K562 (cell line): Measurements from ENCODE around the gene FBXO21.

Experiments used
- ARHGAP35 ChIP-seq: fragments of 450-650 bp; IDR thresholded peaks from 2 replicates; pipeline ENCODE4 v1.6.1; 2018; ENCODE audit not compliant: partially characterized antibody
- CEBPB ChIP-seq: fragments of 450-650 bp; IDR thresholded peaks from 2 replicates; pipeline ENCODE4 v1.6.1; 2016; ENCODE audit warnings: missing genetic modification characterization, missing compliant biosample characterization
- CTCF ChIP-seq, 3 experiments: IDR thresholded peaks in 2 of 3; conservative IDR thresholded peaks in 1 of 3; 2 replicates each; pipeline ENCODE4 v1.5.1; 2011 to 2012; ENCODE audit warnings: low read length in 3 of 3, mild to moderate bottlenecking in 3 of 3, control low read depth in 2 of 3, improper control_type of control experiment in 1 of 3, inconsistent platforms in 1 of 3, low read depth in 1 of 3, mixed read lengths in 1 of 3, moderate library complexity in 1 of 3; ENCODE audit not compliant: insufficient read depth in 2 of 3
- POLR2AphosphoS5 ChIP-seq: IDR thresholded peaks from 2 replicates; pipeline ENCODE4 v1.6.1; 2011; ENCODE audit warnings: mild to moderate bottlenecking, low read depth, low read length, moderate library complexity; ENCODE audit not compliant: control insufficient read depth, insufficient read depth
- TAF7 ChIP-seq: fragments of 450-650 bp; IDR thresholded peaks from 2 replicates; pipeline ENCODE4 v1.6.1; 2016; ENCODE audit warnings: missing genetic modification characterization, missing compliant biosample characterization
- TBP ChIP-seq: optimal IDR thresholded peaks from 2 replicates; pipeline ENCODE3; 2011; ENCODE audit warnings: low read depth, low read length, improper control_type of control experiment
- ZFP36 ChIP-seq: fragments of 150-350 bp; IDR thresholded peaks from 2 replicates; pipeline ENCODE4 v1.6.1; 2018; ENCODE audit warnings: low read length, low read depth; ENCODE audit not compliant: partially characterized antibody

GRCh38 chr12:117214797-117215196, 24.5 kb upstream of the FBXO21 start:
- TF ChIP-seq TBP = no peak
- TF ChIP-seq TAF7 (tag) = no peak
- TF ChIP-seq POLR2AphosphoS5 = no peak
- no peak for TF ChIP-seq CTCF (IDR thresholded peaks at IDR 0.05 in 2 of 3, conservative IDR thresholded peaks at IDR 0.05 in 1 of 3; ENCODE audit: insufficient read depth in 2 of 3, low read depth in 1 of 3, low read length in 3 of 3)
- no peak for TF ChIP-seq CEBPB
- TF ChIP-seq ARHGAP35 = no peak
- no peak for TF ChIP-seq ZFP36
